ENCODE measurements around the gene ZP3.
"Not testable (repeated sequence)": the region's sequence is repeated elsewhere in the genome, so short reads cannot be mapped to it uniquely, and the experiment has no call there.

Gene ZP3

DNA sequence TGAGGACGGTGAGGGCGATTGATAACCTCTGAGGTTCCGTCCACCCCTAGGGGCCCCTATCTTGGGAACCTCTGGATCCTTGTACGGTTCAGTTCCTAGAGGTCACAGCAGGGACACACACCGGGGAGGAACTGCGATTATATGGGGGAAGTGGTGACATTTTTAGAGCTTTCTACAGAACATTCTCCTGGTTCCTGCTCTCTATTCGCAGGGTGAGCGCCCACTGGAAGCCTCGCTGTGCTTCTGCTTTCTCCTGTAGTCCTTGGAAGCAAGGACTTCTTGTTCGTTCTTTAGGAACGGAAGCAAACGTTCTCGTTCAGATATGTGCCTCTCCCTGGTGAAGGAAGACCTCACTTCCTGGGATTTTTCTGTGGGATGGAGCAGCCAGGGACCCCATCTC is 63.2 kb downstream of the ZP3 start:
- DNase-seq, result not testable (repeated sequence)
